Naive B cell (primary cell): ENCODE measurements around the gene CCT2. TPM values are rescaled to one million over a fixed set of nuclear protein-coding genes. Genes with fewer than 3 reads are reported as not detected.

Experiments used
- ATAC-seq, 2 donors: fragments of 150-1000 bp; cut with Tn5 transposase; 2 replicates each; pipeline ENCODE4 v1.10.0; 2021; ENCODE audit warnings: low read depth in 2 of 2, mild to moderate bottlenecking in 2 of 2, moderate library complexity in 2 of 2
- DNase-seq: peaks from one replicate; pipeline ENCODE4 v3.0.0; 2022
- H3K27ac Mint-ChIP-seq, 6 donors: one replicate each; pipeline ENCODE4 v1.8.0; 2020 to 2022; ENCODE audit warnings: mild to moderate bottlenecking in 6 of 6, mixed read lengths in 6 of 6, moderate library complexity in 5 of 6, inconsistent platforms in 2 of 6
- H3K27me3 Mint-ChIP-seq, 3 donors: one replicate each; pipeline ENCODE4 v1.8.0; 2021 to 2022; ENCODE audit warnings: mixed read lengths in 3 of 3, mild to moderate bottlenecking in 1 of 3
- H3K36me3 Mint-ChIP-seq, 2 donors: one replicate each; pipeline ENCODE4 v1.8.0; 2020 to 2022; ENCODE audit warnings: mixed read lengths in 2 of 2, inconsistent platforms in 1 of 2, mild to moderate bottlenecking in 1 of 2
- H3K4me1 Mint-ChIP-seq, 3 donors: one replicate each; pipeline ENCODE4 v1.8.0; 2020 to 2022; ENCODE audit warnings: mixed read lengths in 3 of 3, inconsistent platforms in 1 of 3, mild to moderate bottlenecking in 1 of 3, moderate library complexity in 1 of 3
- H3K4me3 Mint-ChIP-seq, 8 donors: one replicate each; pipeline ENCODE4 v1.8.0; 2020 to 2022; ENCODE audit warnings: mild to moderate bottlenecking in 8 of 8, mixed read lengths in 8 of 8, moderate library complexity in 8 of 8, inconsistent platforms in 2 of 8
- H3K9me3 Mint-ChIP-seq, 7 donors: one replicate each; pipeline ENCODE4 v1.8.0; 2020 to 2022; ENCODE audit warnings: mixed read lengths in 7 of 7, mild to moderate bottlenecking in 5 of 7, inconsistent platforms in 2 of 7, moderate library complexity in 1 of 7
- polyA plus RNA-seq, 6 donors: library from polyadenylated mRNA; unstranded; fragments of 300-500 nt; fragmentation: Illumina TruSeq; gene quantifications; one replicate each; pipeline ENCODE4 v1.2.3, GENCODE V29; 2021; ENCODE audit warnings: low read depth in 6 of 6

The CCT2 gene
- polyA plus RNA-seq, 6 donors from 2014 or later: 154 to 180 (median 166) TPM

- Mint-ChIP-seq H3K27me3 (no peaks in the 10 kb centered on the region), H3K36me3 (peaks cover 0 to 10% of the 10 kb centered on the region in 2 donors), H3K4me1 (no peaks in the 10 kb centered on the region), H3K27ac (peak overlapping the region in 4 of 6 donors; percentile 42 to 89 (median 72)), H3K4me3 (no peak overlapping the region), H3K9me3 (no peaks in the 10 kb centered on the region)
- ATAC-seq (no peak), DNase-seq (no peak)
These were observed 16.0 kb upstream of the CCT2 start for GRCh38 chr12:69569236-69569635.

GRCh38 chr12:69570000-69570516 lies 15.2 kb upstream of the CCT2 start:
- no peak overlapping the region for H3K4me3 Mint-ChIP-seq
- no peaks in the 10 kb centered on the region for H3K27me3 Mint-ChIP-seq
- H3K4me1 Mint-ChIP-seq: no peaks in the 10 kb centered on the region
- DNase-seq (no peak), ATAC-seq (no peak)
- peak overlapping the region in 4 of 6 donors; percentile 42 to 91 (median 83) for H3K27ac Mint-ChIP-seq
- peaks cover 0 to 16% of the 10 kb centered on the region in 2 donors for H3K36me3 Mint-ChIP-seq
- H3K9me3 Mint-ChIP-seq: no peaks in the 10 kb centered on the region

DNA sequence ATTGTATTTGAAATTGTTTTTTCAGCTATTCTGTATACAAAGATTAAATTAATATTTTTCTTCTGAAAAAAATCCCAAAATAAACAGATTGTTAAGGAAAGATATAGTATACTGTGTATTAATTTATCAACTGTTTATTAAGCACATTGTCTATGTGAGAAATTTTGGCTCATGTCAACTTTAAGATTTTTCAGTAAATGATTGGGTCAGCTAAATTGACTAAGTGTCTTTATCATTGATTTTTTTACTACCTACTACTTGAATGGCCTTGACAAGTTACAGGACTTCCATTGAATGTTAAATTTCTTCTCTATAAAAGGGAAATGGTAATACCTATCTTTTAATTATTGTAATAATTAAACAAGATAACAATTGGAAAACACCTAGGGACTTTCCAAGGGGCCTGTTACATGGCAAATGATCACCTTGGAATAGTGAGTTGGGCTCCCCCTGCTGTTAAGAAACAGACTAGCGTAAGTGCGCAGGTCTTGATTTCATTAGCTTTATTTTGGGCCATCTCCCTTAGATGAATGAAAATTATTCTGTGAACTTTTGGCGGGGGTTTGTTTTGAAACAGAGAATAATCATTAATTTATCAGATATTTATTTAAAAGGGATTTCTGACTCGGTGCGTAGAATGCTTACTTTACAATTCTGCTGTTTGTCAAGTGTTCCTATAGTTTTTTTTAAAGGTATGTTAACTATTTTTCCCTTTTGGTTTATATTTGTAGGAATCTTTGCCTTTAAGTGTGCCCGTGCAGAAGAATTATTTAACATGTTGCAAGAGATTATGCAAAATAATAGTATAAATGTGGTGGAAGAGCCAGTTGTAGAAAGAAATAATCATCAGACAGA lies 14.5 kb upstream of the CCT2 start:
- H3K27ac Mint-ChIP-seq: peak overlapping the region in 5 of 6 donors; percentile 22 to 88 (median 83)
- ATAC-seq (peak; percentile 97 to 98), DNase-seq (peak; percentile 62)
- no peak overlapping the region for H3K4me3 Mint-ChIP-seq
- no peaks in the 10 kb centered on the region for H3K27me3 Mint-ChIP-seq
- no peaks in the 10 kb centered on the region for H3K9me3 Mint-ChIP-seq
- no peaks in the 10 kb centered on the region for H3K4me1 Mint-ChIP-seq
- peaks cover 0 to 16% of the 10 kb centered on the region in 2 donors for H3K36me3 Mint-ChIP-seq

DNA sequence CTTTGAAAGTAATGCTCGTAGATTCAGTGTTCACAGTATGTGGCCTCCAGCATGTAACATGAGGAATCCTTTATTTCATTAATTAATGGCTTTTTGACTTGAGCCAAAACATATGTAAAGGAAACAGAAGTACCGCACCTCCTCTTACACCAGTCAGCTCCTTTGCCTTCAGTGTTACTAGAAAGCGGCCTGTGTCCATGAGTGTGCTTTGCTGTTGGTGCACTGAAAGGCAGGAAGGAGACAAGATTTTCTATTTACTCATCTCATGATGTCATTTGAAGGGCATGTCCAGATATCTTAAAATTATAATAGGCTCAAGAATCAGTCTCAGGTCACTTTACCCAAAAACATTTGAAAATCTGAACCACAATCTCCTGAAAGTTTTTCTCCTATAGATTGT lies 9.9 kb upstream of the CCT2 start:
- no peak overlapping the region for H3K27ac Mint-ChIP-seq
- H3K4me3 Mint-ChIP-seq: no peak overlapping the region
- H3K4me1 Mint-ChIP-seq: peaks cover 0 to 8% (median 0%) of the 10 kb centered on the region in 3 donors
- ATAC-seq (no peak), DNase-seq (no peak)
- H3K27me3 Mint-ChIP-seq: no peaks in the 10 kb centered on the region
- peaks cover 0 to 16% of the 10 kb centered on the region in 2 donors for H3K36me3 Mint-ChIP-seq
- no peaks in the 10 kb centered on the region for H3K9me3 Mint-ChIP-seq

DNA sequence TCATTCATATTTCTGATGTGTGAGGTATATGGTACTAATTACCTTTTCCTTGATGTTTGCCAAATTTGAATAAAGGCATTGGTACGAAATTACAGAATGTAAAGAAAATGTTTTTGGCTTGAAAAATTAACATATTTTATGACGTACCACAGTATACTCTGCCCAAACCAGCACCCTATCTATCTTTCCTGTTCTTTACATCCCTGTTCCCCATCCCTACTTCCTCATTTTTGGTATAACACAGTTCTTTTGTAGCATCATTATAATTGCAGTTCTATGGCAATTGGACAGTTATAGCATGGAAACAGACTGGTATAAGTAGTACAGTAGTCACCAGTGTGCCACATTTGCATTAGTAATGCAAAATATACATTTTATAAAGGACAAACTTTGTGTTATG lies 7.0 kb upstream of the CCT2 start:
- ATAC-seq: no peak
- Mint-ChIP-seq H3K27me3 (no peaks in the 10 kb centered on the region), H3K36me3 (peaks cover 0 to 11% of the 10 kb centered on the region in 2 donors), H3K4me3 (no peak overlapping the region), H3K4me1 (peaks cover 0 to 8% (median 0%) of the 10 kb centered on the region in 3 donors), H3K27ac (peak overlapping the region in 1 of 6 donors; percentile 8), H3K9me3 (peaks cover 0 to 1% (median 0%) of the 10 kb centered on the region in 7 donors)
- DNase-seq: no peak

DNA sequence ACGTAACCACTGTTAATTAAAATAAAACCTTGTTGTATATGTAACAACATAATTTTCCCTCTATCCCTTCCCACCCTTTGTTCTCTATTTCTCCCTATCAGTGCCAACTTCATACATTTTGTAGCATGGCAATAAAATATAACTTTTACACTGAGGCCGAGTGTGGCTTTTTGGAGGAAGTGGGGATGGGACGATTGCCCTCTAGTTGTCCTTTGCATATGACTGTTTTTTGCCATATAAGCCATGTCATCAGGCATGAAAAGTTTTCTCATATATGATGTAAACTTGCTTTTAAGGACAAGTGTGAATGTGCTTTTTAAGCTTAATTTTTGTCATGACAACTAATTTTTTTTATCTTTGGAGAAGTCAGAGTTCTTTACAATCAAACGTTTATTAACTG lies 6.2 kb upstream of the CCT2 start:
- H3K36me3 Mint-ChIP-seq: peaks cover 0 to 8% of the 10 kb centered on the region in 2 donors
- no peaks in the 10 kb centered on the region for H3K27me3 Mint-ChIP-seq
- ATAC-seq: no peak
- no peak for DNase-seq
- peaks cover 0 to 8% (median 0%) of the 10 kb centered on the region in 3 donors for H3K4me1 Mint-ChIP-seq
- H3K4me3 Mint-ChIP-seq: no peak overlapping the region
- peaks cover 0 to 1% (median 0%) of the 10 kb centered on the region in 7 donors for H3K9me3 Mint-ChIP-seq
- H3K27ac Mint-ChIP-seq: no peak overlapping the region

GRCh38 chr12:69580074-69580473 lies 5.2 kb upstream of the CCT2 start:
- DNase-seq (no peak), ATAC-seq (no peak)
- Mint-ChIP-seq H3K9me3 (peaks cover 0 to 1% (median 0%) of the 10 kb centered on the region in 7 donors), H3K27me3 (no peaks in the 10 kb centered on the region), H3K27ac (no peak overlapping the region), H3K36me3 (no peaks in the 10 kb centered on the region), H3K4me1 (peaks cover 0 to 8% (median 3%) of the 10 kb centered on the region in 3 donors), H3K4me3 (peak overlapping the region in 1 of 8 donors; percentile 17)

DNA sequence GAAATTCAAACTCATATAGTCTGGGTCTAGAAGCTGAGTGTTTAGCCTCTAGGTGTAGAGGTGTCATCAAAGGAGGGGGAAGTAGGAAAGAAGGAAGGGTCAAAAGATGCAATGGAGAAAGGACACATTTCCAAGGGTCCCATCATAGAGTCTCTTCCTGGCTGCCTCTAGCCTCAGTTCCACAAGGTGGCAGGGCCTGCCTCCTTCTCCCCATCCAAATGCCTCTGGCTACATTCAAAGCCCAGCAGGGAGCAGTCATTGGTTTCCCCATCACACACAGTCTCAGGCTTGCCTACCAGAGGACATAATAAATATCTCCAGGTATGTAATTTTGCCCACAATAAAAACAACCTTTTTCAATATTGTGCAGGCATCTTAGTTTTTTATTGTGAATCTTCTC lies 2.1 kb upstream of the CCT2 start:
- Mint-ChIP-seq H3K27ac (no peak overlapping the region), H3K4me1 (peaks cover 9 to 16% (median 14%) of the 10 kb centered on the region in 3 donors), H3K4me3 (peak overlapping the region in 1 of 8 donors; percentile 99), H3K27me3 (no peaks in the 10 kb centered on the region), H3K36me3 (no peaks in the 10 kb centered on the region), H3K9me3 (peaks cover 0 to 1% (median 0%) of the 10 kb centered on the region in 7 donors)
- DNase-seq (no peak), ATAC-seq (no peak)

- peaks cover 0 to 14% of the 10 kb centered on the region in 2 donors for H3K36me3 Mint-ChIP-seq
- no peak for ATAC-seq
- peak overlapping the region in 1 of 6 donors; percentile 9 for H3K27ac Mint-ChIP-seq
- DNase-seq: no peak
- peaks cover 7 to 20% (median 14%) of the 10 kb centered on the region in 3 donors for H3K4me1 Mint-ChIP-seq
- H3K9me3 Mint-ChIP-seq: no peaks in the 10 kb centered on the region
- no peaks in the 10 kb centered on the region for H3K27me3 Mint-ChIP-seq
- H3K4me3 Mint-ChIP-seq: peak overlapping the region in 2 of 8 donors; percentile 44 to 65
These were observed 3.3 kb downstream of the CCT2 start for GRCh38 chr12:69588527-69588926.

DNA sequence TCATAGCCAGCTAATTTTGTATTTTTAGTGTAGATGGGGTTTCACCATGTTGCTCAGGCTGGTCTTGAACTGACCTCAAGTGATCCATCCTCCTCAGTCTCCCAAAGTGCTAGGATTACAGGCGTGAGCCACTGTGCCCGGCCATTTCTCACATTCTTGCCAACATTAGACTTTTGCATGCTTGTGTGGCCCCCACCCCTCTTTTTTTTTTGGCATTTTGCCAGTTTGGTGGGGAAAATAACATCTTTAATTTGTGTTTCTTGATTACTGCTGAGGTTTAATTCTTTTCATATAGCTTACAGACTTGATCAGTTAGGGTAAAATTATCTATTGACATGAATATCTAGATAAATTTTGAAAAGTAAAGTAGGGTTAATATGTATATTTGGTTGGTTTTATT lies 3.8 kb downstream of the CCT2 start:
- H3K27me3 Mint-ChIP-seq: no peaks in the 10 kb centered on the region

DNA sequence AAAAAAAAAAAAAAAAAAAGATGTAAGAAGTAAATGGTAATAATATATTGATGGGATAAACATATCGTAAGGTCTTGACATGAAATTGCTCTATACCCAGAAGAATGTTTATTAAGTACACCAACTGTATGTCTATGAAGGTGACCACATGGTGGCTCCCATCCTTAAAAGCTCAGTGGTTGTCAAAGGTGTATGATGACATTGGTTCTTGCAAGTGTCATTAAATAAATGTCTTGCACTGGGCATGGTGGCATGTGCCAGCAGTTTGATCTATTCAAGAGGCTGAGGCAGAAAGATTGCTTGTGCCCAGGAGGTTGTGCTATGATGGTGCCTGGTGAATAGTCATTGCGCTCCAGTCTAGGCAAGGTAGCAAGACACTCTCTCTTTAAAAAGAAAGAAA lies 10.4 kb downstream of the CCT2 start:
- no peak for DNase-seq
- ATAC-seq: no peak
- H3K4me3 Mint-ChIP-seq: peak overlapping the region in 1 of 8 donors; percentile 44
- H3K9me3 Mint-ChIP-seq: no peaks in the 10 kb centered on the region
- H3K27me3 Mint-ChIP-seq: no peaks in the 10 kb centered on the region
- no peak overlapping the region for H3K27ac Mint-ChIP-seq
- peaks cover 6 to 27% of the 10 kb centered on the region in 2 donors for H3K36me3 Mint-ChIP-seq
- peaks cover 0 to 4% (median 4%) of the 10 kb centered on the region in 3 donors for H3K4me1 Mint-ChIP-seq

More for the DNA sequence above, 3.8 kb downstream of the CCT2 start:
- DNase-seq: no peak
- Mint-ChIP-seq H3K9me3 (no peaks in the 10 kb centered on the region), H3K36me3 (peaks cover 0 to 14% of the 10 kb centered on the region in 2 donors), H3K4me3 (peak overlapping the region in 2 of 8 donors; percentile 44 to 65), H3K4me1 (peaks cover 7 to 20% (median 14%) of the 10 kb centered on the region in 3 donors), H3K27ac (peak overlapping the region in 1 of 6 donors; percentile 47)
- ATAC-seq: no peak

DNA sequence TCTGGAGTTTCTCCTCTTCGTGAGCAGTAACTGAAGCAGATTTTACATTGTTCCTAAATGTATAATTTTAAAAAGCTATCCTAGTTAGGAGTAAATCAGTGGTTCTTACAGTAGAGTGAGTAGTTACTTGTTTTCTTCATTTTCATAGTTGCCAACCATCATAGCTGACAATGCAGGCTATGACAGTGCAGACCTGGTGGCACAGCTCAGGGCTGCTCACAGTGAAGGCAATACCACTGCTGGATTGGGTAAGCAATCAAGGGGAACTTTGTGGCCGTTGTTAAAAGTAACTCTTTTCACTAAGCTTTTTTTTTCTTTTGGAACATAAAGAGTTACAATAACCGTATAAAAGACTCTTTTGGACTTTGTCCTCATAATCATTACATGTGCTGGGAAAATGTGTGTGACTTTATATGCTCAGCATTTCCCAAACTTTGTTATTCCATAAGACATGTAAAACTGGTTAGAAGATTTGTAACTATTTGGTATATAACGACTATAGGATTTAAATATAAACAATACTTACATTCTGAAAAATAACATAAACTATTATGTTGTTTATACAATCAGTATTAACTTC lies 13.0 kb downstream of the CCT2 start:
- ATAC-seq (no peak), DNase-seq (no peak)
- Mint-ChIP-seq H3K27ac (peak overlapping the region in 1 of 6 donors; percentile 8), H3K27me3 (no peaks in the 10 kb centered on the region), H3K4me3 (no peak overlapping the region), H3K4me1 (no peaks in the 10 kb centered on the region), H3K36me3 (peaks cover 26 to 39% of the 10 kb centered on the region in 2 donors), H3K9me3 (peaks cover 0 to 4% (median 0%) of the 10 kb centered on the region in 7 donors)

DNA sequence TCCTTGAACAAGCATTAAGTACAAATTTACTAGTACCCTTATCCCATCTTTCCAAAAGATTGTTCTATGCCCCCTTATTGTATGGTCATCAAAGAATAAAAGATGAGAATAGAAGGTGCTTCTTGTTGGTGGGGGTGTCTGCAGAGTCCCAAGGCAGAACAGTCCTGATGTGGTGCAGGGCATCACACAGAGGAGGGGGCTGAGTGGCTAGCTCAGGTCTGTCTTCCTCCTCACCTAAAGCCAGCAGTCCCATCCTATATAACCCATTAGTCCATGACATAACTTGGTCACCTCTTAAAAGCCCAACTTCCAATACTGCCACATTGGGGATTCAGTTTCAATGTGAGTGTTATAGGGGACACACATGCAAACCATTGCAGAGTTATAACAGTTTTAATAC lies 15.5 kb downstream of the CCT2 start:
- H3K4me3 Mint-ChIP-seq: no peak overlapping the region
- no peaks in the 10 kb centered on the region for H3K27me3 Mint-ChIP-seq
- peaks cover 0 to 4% (median 1%) of the 10 kb centered on the region in 7 donors for H3K9me3 Mint-ChIP-seq
- peaks cover 29 to 41% of the 10 kb centered on the region in 2 donors for H3K36me3 Mint-ChIP-seq
- no peaks in the 10 kb centered on the region for H3K4me1 Mint-ChIP-seq
- DNase-seq (no peak), ATAC-seq (no peak)
- H3K27ac Mint-ChIP-seq: peak overlapping the region in 2 of 6 donors; percentile 4 to 10
